Renal pelvis (tissue), 4 donors: ENCODE data around the gene HLA-C. TPM values are rescaled to one million over a fixed set of nuclear protein-coding genes. Genes with fewer than 3 reads are reported as not detected.
"Not testable (repeated sequence)": the region's sequence is repeated elsewhere in the genome, so short reads cannot be mapped to it uniquely, and the experiment has no call there.

ENCODE experiments used
- DNase-seq: peaks from one replicate; pipeline ENCODE4 v3.0.0-alpha.2; 2013
- polyA plus RNA-seq, 3 donors: library from polyadenylated mRNA; unstranded; fragments of 120-200 nt; gene quantifications; one replicate each; pipeline ENCODE4 v1.2.1, GENCODE V29; 2013; ENCODE audit not compliant: insufficient read length in 3 of 3

HLA-C gene
- polyA plus RNA-seq, 3 donors = 75.0 to 156 (median 150) TPM

DNA sequence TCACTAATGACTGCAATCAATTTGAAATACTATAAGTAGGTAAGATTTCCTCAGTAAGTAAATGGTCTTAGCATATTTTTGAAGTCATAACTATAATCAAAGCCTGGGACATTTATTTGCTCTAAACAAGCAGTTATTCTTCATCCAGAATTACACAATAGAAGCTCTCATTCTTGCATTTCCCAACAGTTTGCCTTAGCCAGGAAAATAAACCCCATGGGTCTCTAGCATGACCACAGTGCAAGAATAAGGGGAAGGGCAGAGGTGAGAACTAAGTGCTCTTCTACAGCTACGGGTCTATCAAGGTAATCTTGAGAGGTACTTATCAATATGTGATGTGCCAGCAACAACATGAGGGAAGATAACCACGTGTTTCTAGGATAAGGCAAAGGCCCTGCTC lies 14.1 kb upstream of the HLA-C start:
- no peak for DNase-seq

DNA sequence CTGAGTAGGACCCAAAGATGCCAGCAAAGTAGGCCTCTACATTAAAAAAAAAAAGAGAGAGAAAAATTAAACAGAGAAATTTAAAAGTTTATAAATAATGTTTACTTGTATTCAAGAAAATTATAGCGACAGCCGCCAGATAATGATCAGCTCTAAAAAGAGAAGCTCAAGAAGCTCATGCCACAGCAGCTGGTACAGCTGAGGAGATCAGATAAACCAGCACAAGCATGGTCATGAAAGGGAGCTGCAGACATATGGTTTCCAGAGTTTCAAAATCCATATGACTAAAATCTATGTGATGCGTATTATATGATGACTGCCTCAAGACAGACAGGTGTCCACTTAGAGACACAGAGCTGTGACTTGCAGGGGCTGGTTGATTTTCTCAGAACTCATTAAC lies 13.6 kb upstream of the HLA-C start:
- DNase-seq = no peak

DNA sequence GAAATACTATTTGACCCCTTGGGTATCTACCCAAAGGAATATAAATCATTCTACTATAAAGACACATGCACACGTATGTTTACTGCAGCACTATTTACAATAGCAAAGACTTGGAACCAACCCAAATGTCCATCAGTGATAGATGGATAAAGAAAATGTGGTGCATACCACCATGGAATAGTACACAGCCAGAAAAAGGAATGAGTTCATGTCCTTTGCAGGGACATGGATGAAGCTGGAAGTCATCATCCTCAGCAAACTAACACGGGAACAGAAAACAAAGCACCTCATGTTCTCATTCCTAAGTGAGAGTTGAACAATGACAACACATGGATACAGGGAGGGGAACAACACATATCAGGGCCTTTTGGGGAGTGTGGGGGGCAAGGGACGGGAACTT lies 7.8 kb upstream of the HLA-C start:
- not testable (repeated sequence) for DNase-seq

DNA sequence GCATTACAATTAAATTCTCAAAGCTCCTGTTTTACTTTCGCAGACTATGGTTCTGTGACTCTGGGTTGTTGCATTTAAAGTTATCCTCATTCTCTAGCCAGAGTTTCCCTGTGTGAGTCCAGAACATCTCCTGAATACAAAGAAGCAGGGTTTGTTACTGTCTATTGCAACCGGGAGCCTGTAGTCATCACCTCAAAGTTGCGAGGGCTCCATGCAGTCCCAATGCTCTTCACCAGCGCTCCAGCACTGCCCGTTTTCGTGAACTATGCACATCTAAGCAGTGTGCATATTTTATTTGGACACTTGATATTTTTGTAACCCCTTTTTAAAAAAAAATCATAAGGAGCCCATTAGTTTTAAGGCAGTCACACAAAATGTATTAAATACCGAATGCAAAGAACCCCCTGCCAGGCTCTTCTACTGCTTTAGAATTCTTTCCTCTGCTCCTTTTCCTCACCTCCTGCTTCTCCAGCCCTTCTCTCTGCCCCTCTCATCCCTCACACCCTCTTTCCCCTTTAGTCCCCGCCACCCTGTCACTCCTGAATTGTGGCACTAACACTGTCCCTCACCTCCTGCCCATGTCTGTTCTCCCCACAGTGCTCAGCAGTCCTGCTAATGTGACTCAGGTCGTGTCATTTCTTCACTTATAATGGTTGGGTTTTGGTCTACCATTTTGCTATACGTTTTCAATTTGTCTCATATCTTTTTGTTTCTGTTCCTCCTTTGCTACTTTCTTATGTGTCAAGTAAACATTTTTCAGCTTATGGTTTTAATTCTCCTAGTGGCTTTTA lies 1.1 kb upstream of the HLA-C start:
- DNase-seq = no peak

DNA sequence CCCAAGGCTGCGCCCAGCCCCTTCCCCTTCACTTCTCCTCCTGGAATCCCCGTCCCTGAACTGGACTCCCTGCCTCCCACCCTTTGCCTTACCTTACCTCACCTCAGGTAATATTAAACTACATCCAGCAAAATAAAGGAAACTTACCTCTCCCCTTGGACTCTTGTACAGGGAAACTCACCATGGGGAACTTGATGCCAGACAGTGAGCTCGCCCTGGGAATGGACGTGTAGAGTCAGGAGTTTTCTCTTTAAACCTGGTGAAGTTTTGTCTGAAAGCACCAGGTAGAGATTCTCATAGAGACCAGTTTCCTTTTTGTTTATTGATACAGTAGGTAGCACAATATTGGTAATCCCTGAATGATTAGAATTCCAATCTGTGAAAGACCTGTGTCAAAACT lies 544 bp upstream of the HLA-C start:
- DNase-seq = no peak

DNA sequence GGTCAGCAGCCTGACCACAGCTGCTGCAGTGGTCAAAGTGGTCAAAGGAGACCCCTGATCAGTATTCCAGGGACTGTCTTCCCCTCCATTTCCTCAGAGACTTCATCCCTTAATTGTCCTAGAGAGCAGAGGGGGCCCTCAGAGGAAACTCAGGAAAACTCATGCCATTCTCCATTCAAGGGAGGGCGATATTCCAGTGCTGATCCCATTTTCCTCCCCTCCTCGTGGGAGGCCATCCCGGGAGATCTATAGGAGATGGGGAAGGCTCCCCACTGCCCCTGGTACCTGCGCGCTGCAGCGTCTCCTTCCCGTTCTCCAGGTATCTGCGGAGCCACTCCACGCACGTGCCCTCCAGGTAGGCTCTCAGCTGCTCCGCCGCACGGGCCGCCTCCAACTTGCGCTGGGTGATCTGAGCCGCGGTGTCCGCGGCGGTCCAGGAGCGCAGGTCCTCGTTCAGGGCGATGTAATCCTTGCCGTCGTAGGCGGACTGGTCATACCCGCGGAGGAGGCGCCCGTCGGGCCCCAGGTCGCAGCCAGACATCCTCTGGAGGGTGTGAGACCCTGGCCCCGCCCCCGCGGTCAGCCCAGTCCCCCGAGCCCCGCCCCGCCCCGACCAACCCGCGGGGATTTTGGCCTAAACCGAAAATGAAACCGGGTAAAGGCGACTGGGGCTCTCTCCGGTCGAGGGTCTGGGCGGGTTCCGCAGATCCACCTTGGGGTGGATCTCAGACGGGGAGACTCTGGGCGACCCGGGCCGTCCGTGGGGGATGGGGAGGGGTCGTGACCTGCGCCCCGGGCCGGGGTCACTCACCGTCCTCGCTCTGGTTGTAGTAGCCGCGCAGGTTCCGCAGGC lies 878 bp downstream of the HLA-C start:
- DNase-seq = no peak

DNA sequence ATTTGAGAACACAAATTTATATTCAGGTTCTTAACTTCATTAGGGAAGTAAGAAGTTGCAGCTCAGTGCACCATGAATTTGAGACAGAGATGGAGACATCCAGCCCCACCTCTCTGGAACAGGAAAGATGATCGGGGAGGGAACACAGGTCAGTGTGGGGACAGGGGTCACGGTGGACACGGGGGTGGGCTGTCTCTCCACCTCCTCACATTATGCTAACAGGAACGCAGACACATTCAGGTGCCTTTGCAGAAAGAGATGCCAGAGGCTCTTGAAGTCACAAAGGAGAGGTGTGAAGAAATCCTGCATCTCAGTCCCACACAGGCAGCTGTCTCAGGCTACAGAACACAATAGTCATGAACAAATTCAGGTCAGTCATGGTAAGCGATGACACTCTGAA lies 3.1 kb downstream of the HLA-C start:
- DNase-seq = no peak

DNA sequence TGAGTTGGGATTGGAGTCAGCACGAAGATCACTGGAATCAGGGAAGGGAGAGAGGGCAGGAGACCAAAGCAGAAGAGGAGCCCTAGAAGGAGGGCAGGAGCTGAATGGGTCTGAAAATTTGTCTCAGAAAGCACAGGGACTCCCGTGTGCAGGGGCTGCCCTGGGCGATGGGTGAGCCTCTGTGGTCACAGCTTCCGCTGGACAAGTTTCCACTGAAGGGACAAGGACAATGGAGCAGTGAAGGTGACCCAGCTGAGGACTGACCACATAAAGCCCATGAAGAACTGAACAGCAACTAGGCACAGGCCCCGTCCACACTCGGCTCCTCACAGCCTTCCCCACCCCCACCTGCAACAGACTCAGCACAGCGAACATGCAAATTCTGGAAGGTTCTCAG lies 3.5 kb downstream of the HLA-C start:
- DNase-seq = no peak

DNA sequence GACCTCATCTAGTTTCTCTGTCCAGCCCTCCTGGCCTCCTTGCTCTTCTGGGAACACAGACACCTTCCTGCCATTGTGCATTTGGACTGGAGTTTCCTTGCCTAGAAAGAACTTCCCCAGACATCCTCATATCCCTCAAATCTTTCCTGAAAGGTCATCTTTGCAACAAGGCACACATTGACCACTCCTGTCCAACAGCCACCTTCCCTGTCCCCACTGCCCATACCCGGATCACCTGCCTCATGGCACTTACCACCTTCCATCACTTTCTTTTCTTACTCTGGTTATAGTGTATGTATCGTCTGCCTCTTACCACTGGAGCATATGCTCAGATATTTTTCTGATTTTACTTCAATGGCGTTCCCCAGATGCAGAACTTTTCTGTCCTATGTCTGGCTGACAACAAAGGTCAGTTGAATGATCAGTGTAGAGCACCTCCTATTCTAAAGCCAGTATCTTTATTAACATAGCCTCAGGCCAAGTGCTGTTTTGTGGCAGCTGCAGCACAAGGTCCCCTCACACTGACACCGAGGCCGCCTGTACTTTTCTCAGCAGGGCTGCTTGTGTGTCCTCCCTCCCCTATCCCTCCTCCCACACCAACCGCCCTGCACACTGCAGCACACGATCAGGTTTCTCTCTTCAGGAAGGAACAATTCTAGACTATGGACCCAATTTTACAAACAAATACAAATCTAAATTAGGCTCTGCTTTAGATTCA lies 4.1 kb downstream of the HLA-C start:
- no peak for DNase-seq

DNA sequence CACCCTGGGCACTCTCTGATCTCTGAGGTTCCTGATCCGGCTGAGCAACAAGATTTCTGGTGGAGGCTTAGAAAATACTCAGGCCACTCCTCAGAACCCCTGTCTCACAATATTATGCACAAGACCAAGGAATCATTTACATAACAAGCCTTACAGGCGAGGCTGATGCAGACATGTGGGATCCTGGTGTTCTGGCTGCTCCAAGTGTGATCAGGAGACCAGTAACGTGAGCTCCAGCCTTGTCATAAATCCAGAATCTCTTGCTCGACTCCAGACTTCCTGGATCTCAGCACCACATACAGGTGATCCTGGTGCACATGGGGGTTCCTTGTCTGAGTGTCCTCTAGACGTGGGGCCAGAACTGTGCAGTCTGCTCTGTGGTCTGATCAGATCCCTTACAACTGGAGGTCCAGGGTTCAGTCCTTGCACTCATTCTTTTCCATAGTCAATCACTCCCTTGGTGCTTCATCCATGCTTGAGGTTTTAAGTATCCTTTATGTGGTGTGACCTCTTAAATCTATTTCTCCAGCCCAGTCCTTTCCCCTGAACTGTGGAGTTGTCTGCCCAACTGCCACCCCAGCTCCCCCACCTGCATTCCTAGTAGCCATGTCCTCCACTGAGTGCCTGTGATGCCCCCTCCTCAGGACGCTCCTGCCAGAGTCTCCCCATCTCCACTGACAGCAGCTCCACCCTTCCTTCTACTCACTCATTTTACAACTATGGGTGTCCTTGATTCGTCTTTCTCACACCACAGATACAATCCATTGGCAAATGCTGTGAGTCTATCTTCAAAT lies 5.1 kb downstream of the HLA-C start:
- DNase-seq = no peak

DNA sequence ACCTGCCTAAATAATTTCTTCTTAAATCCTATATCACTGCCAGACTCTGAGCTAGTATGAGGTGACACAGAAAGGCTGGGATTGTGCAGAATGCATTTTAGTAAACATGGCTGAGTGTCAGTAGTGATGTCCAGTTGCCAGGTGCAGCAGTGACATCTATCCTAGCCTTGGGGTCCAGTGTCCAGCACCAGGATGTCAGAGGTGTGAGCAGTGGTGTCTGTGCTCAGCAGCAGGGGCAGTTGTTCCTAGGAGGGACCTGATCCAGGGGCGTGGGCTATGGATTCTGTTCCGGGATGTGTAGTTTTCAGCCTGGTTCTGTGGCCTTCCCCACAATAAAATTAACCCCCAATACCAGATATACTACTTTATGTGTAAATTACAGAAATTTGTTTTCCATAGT lies 6.0 kb downstream of the HLA-C start:
- no peak for DNase-seq

DNA sequence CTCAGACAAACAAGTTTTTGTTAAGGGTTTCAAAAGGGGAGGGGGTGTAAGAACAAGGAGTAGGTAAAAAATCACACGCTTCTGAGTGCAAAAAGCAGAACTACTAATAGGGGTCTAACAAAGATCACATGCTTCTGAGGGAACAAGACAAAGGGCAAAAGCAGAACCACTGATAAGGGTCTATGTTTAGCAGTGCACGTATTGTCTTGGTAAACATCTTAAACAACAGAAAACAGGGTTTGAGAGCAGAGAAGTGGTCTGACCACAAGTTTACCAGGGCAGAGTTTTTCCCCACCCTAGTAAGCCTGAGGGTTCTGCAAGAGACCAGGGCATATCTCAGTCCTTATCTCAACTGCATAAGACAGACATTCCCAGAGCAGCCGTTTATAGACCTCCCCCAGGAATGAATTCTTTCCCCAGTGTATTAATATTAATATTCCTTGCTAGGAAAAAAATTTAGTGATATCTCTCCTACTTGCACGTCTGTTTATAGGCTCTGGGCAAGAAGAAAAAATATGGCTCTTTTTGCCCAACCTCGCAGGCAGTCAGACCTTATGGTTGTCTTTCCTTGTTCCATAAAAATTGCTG lies 8.5 kb downstream of the HLA-C start:
- DNase-seq = not testable (repeated sequence)

DNA sequence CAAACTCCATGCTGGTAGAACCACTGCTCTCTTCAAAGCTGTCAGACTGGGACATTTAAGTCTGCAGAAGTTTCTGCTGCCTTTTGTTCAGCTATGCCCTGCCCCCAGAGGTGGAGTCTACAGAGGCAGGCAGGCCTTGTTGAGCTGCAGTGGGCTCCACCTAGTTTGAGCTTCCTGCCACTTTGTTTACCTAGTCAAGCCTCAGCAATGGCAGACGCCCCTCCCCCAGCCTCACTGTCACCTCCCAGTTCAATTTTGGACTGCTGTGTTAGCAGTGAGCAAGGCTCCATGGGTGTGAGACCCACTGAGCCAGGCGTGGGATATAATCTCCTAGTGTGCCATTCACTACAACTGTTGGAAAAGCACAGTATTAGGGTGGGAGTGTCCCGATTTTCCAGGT lies 11.9 kb downstream of the HLA-C start:
- not testable (repeated sequence) for DNase-seq

DNA sequence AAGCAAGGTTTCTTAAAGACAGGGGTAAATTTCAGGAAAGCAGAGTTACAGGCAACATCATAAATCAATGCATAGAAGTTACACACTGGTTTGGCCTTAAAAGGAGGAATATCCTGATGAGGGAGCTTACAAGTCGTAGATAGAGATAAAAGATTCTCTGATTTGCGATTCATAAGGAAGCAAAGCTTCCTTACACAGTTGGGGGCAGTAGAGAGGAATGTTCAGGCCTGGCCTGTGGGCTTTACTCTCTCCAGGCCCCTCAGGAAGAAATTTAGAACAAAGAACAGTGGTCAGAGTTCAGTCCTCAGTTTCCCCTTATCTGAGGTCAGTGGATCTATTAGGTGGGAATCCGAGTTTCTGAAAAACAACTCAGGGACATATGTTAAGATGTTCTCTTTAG lies 19.3 kb downstream of the HLA-C start:
- DNase-seq = no peak

DNA sequence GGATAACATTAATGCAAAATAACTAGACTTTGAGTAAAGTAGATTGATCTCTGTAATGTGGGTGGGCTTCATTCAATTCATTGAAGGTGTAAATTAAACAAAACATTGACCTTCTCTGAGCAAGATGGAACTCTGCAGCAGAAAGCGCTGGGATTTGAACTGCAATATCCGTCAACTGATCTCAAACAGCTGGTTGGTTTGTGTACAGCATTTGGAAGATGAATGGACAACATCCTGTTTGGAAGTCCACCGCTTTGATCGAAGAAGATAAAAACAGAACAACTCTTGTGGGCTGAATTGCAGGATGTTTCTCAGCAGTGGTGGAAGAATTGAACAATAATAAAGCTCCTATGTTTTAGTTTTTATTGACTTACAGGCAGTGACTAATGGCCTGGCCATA lies 20.6 kb downstream of the HLA-C start:
- peak; percentile 20 for DNase-seq

DNA sequence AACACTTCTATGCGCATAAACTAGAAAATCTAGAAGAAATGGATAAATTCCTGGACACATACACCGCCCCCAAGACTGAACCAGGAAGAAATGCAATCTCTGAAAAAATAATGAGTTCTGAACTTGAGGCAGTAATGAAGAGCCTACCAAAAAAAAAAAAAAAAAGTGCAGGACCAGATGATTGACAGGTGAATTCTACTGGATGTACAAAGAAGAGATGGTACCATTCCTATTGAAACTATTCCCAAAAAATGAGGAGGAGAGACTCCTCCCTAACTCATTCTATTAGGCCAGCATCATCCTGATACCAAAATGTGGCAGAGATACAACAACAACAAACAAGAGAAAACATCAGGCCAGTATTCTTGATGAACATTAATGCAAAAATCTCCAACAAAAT lies 22.7 kb downstream of the HLA-C start:
- DNase-seq = no peak

DNA sequence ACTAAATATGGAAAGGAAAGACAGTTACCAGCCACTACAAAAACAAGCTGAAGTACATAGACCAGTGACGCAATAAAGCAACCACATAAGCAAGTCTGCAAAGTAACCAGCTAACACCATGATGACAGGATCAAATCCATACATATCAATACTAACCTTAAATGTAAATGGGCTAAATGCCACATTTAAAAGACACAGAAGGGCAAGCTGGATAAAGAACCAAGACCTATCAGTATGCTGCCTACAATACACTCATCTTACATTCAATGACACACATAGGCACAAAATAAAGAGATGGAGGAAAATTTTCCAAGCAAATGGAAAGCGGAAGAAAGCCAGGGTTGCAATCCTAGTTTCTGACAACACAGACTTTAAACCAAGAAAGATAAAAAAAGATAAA lies 24.1 kb downstream of the HLA-C start:
- no peak for DNase-seq

DNA sequence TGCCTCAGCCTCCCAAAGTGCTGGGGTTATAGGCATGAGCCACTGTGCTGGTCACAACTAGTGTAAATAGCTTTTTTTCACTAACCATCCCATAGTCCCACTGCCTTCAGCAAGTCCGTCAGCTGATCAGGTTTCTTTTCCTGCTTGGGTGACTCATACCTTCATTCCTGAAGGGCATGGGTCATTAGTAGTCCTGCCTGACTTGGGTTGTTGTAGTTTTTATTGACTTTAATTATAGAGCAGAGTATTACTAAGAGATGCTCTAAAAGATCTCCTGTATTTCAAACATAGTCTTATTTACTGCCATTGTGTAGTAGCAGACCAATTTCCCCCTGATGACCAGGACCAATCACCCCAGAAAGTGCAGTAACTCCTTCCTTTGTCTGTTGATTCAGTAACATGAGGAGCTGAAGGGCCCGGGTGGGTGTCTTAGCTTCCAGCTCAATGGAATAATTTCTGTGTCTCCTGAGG lies 25.8 kb downstream of the HLA-C start:
- DNase-seq = peak; percentile 76

DNA sequence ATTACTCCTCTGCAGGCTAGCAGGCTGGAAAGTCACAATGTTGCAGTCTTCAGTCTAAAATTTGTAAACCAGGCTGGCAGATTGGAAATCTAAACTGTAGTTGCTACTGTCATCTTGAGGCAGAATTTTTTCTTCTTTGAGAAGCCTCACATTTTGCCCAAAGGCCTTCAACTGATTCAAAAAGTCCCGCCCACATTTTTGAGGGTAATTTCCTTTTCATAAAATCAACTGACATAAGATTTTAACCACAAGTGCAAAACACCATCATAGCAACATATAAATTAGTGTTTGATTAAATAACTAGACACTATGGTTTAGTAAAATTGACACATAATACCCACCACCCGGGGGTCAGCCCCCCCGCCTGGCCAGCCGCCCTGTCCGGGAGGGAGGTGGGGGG lies 28.4 kb downstream of the HLA-C start:
- DNase-seq = no peak

DNA sequence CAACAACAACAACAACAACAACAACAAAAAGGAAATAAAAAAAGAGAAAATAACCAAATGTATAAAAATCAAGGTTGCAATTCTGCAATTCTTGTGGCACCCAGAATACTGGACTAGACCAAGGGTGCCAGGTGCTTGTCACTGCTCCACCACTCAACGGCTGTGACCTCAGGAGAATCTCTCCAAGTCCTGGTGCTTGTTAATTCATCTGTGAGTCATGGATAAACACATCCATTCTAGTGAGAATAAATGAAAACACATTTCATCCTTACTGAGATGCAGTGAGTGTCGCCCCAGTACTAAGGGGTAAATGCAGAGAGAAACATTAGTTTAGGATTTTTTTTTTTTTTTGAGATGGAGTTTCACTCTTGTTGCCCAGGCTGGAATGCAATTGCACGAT lies 32.0 kb downstream of the HLA-C start:
- DNase-seq = no peak

DNA sequence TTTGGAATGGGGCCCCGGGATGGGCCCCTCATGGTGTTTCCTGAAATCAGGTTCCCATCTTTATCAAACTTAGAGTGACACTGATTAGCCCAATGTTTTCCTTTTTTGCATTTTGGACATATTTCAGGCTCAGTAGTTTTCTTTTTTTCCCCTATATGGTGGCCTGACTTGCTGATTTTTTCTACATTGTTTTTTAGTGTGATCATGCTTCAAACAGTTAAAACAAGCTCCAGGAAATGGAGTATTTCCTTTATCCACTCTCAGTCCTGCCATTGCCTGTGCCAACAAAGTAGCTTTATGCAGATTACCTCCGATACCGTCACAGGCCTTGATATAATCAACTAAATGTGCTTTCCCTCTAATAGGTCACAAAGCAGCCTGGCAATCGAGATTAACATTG lies 37.8 kb downstream of the HLA-C start:
- DNase-seq = not testable (repeated sequence)
